CD14-positive monocyte (primary cell): Measurements from ENCODE around the gene SLX9. TPM values are rescaled to one million over a fixed set of nuclear protein-coding genes. Genes with fewer than 3 reads are reported as not detected.

Source experiments
- DNase-seq, 3 donors: peaks; one replicate each; pipeline ENCODE4 v3.0.0-alpha.2; 2011 to 2022
- H2AFZ ChIP-seq: 2 replicates; pipeline ENCODE4 v1.6.0; 2012; ENCODE audit warnings: mild to moderate bottlenecking, low read depth, low read length, inconsistent platforms; ENCODE audit not compliant: insufficient read depth, poor library complexity, severe bottlenecking
- H3K27ac ChIP-seq, 2 donors: 1 replicate in 1 of 2; 2 replicates in 1 of 2; pipeline ENCODE4 v1.5.1; 2012 to 2013; ENCODE audit warnings: low read length in 2 of 2, control low read depth in 1 of 2, inconsistent platforms in 1 of 2, low read depth in 1 of 2, mild to moderate bottlenecking in 1 of 2
- H3K27me3 ChIP-seq, 2 donors: one replicate each; pipeline versions ENCODE4 v1.6.0 to v1.6.1; 2011 to 2013; ENCODE audit warnings: low read length in 2 of 2; ENCODE audit not compliant: control insufficient read depth in 2 of 2, insufficient read depth in 2 of 2
- H3K36me3 ChIP-seq, 2 donors: replicated peaks in 1 of 2; 1 replicate in 1 of 2; 2 replicates in 1 of 2; pipeline versions ENCODE4 v1.5.1 to v1.6.1; 2012 to 2013; ENCODE audit warnings: low read length in 2 of 2, control low read depth in 1 of 2, inconsistent platforms in 1 of 2, mild to moderate bottlenecking in 1 of 2; ENCODE audit not compliant: insufficient read depth in 2 of 2, control insufficient read depth in 1 of 2
- H3K4me1 ChIP-seq, 2 donors: 1 replicate in 1 of 2; 2 replicates in 1 of 2; pipeline versions ENCODE4 v1.5.1 to v1.6.1; 2012 to 2013; ENCODE audit warnings: low read length in 2 of 2, control low read depth in 1 of 2, inconsistent platforms in 1 of 2, mild to moderate bottlenecking in 1 of 2, moderate library complexity in 1 of 2; ENCODE audit not compliant: insufficient read depth in 2 of 2, control insufficient read depth in 1 of 2
- H3K4me2 ChIP-seq: replicated peaks from 2 replicates; pipeline ENCODE3; 2012; ENCODE audit warnings: low read length, moderate library complexity, mild to moderate bottlenecking; ENCODE audit not compliant: poor library complexity, severe bottlenecking; ENCODE audit errors: extremely low read depth
- H3K4me3 ChIP-seq, 3 experiments: fragments of 200-600 bp in 1 of 3; sonication (generic) in 1 of 3; replicated peaks in 1 of 3; 1 replicate in 2 of 3; 2 replicates in 1 of 3; pipeline ENCODE4 v1.5.1; 2011 to 2013; ENCODE audit warnings: low read length in 3 of 3, mild to moderate bottlenecking in 3 of 3, control low read depth in 2 of 3, low read depth in 2 of 3, inconsistent platforms in 1 of 3, moderate library complexity in 1 of 3
- H3K79me2 ChIP-seq: 2 replicates; pipeline ENCODE4 v1.6.0; 2012; ENCODE audit warnings: mild to moderate bottlenecking, control low read depth, inconsistent platforms, low read length, moderate library complexity; ENCODE audit not compliant: insufficient read depth
- H3K9ac ChIP-seq: 2 replicates; pipeline ENCODE4 v1.6.0; 2017; ENCODE audit warnings: low read length, mild to moderate bottlenecking; ENCODE audit not compliant: insufficient read depth, poor library complexity, severe bottlenecking
- H3K9me3 ChIP-seq, 2 donors: replicated peaks in 1 of 2; 1 replicate in 1 of 2; 2 replicates in 1 of 2; pipeline versions ENCODE4 v1.5.1 to v1.6.1; 2012 to 2013; ENCODE audit warnings: low read length in 2 of 2, control low read depth in 1 of 2; ENCODE audit not compliant: control insufficient read depth in 1 of 2, insufficient read depth in 1 of 2
- H4K20me1 ChIP-seq: 2 replicates; pipeline ENCODE4 v1.6.0; 2012; ENCODE audit warnings: mild to moderate bottlenecking, low read length, control low read depth, moderate library complexity; ENCODE audit not compliant: insufficient read depth
- H3K27ac Mint-ChIP-seq, 7 donors: one replicate each; pipeline ENCODE4 v1.8.0; 2020; ENCODE audit warnings: mild to moderate bottlenecking in 7 of 7, mixed read lengths in 7 of 7, moderate library complexity in 6 of 7, inconsistent platforms in 2 of 7
- H3K27me3 Mint-ChIP-seq, 3 donors: one replicate each; pipeline ENCODE4 v1.8.0; 2021 to 2022; ENCODE audit warnings: low read depth in 3 of 3, mild to moderate bottlenecking in 3 of 3, mixed read lengths in 3 of 3, moderate library complexity in 3 of 3, inconsistent platforms in 1 of 3
- H3K36me3 Mint-ChIP-seq, 2 donors: one replicate each; pipeline ENCODE4 v1.8.0; 2020; ENCODE audit warnings: mixed read lengths in 2 of 2, inconsistent platforms in 1 of 2, mild to moderate bottlenecking in 1 of 2
- H3K4me1 Mint-ChIP-seq: one replicate; pipeline ENCODE4 v1.8.0; 2020; ENCODE audit warnings: mild to moderate bottlenecking, mixed read lengths
- H3K4me3 Mint-ChIP-seq, 2 donors: one replicate each; pipeline ENCODE4 v1.8.0; 2020; ENCODE audit warnings: mild to moderate bottlenecking in 2 of 2, mixed read lengths in 2 of 2, moderate library complexity in 1 of 2
- H3K9me3 Mint-ChIP-seq, 7 donors: one replicate each; pipeline ENCODE4 v1.8.0; 2020 to 2022; ENCODE audit warnings: mixed read lengths in 7 of 7, mild to moderate bottlenecking in 6 of 7, moderate library complexity in 6 of 7, inconsistent platforms in 2 of 7
- CTCF ChIP-seq: fragments of 200-600 bp; IDR thresholded peaks from one replicate; pipeline ENCODE4 v1.8.0; 2022; ENCODE audit warnings: antibody characterized with exemption, mild to moderate bottlenecking
- WGBS: methylation state at CpG from one replicate; pipeline ENCODE4 v1.1.5; 2013; ENCODE audit warnings: missing lambda C conversion rate; ENCODE audit not compliant: insufficient coverage; 5-methylcytosine and 5-hydroxymethylcytosine counted together
- intact Hi-C, 2 donors: fragments of 100-400 bp; cut with micrococcal nuclease; formaldehyde crosslinking; loops; one replicate each; pipeline versions ENCODE4 v1.15.0 to v1.15.1; 2023
- polyA plus RNA-seq, 3 donors: library from polyadenylated mRNA; depleted of rRNA in 1 of 3; unstranded in 2 of 3; stranded (reverse) in 1 of 3; fragments of 300-500 nt in 2 of 3; fragments of >200 nt in 1 of 3; fragmentation: Illumina TruSeq in 2 of 3; gene quantifications; 1 replicate in 2 of 3; 2 replicates in 1 of 3; pipeline ENCODE4 v1.2.3, GENCODE V29; 2012 to 2021

Gene SLX9
- polyA plus RNA-seq, 3 donors, result 7.5 to 9.0 (median 9.0) TPM

- H3K79me2 ChIP-seq, result peaks cover 95% of the 10 kb centered on the region
- no peak for DNase-seq
Observed at GRCh38 chr21:44919913-44920693, 19.7 kb upstream of the SLX9 start.

More at GRCh38 chr21:44919913-44920693, 19.7 kb upstream of the SLX9 start:
- intact Hi-C loops, result loop anchor here (5.0 kb wide), 1 partner anchor 118 kb away; the partner anchor contains the start of gene UBE2G2 (in 2 of the 2)
- Histone ChIP-seq H3K4me1 (peaks cover 83 to 88% of the 10 kb centered on the region in 2 donors), H4K20me1 (peaks cover 56% of the 10 kb centered on the region), H3K9ac (peak overlapping the region; percentile 80), H3K4me2 (peak overlapping the region; percentile 87), H3K4me3 (peak overlapping the region; percentile 84 to 99 (median 98)), H3K9me3 (no peaks in the 10 kb centered on the region), H3K36me3 (peaks cover 21 to 30% of the 10 kb centered on the region in 2 donors), H3K27me3 (no peaks in the 10 kb centered on the region), H2AFZ (no peak overlapping the region), H3K27ac (peak overlapping the region; percentile 65 to 87)
- peaks cover 0 to 2% (median 0%) of the 10 kb centered on the region in 7 donors for H3K9me3 Mint-ChIP-seq
- no peaks in the 10 kb centered on the region for H3K27me3 Mint-ChIP-seq
- TF ChIP-seq CTCF, result no peak
- peaks cover 28 to 44% of the 10 kb centered on the region in 2 donors for H3K36me3 Mint-ChIP-seq
- peaks cover 81% of the 10 kb centered on the region for H3K4me1 Mint-ChIP-seq
- WGBS, result 17% methylated on average over 27 of the region's 28 CpGs
- peak overlapping the region; percentile 90 to 99 (median 99) for H3K27ac Mint-ChIP-seq
- peak overlapping the region; percentile 96 to 100 for H3K4me3 Mint-ChIP-seq
